H9 (cell line): ENCODE measurements around the gene SERPINE1. TPM values are rescaled to one million over a fixed set of nuclear protein-coding genes. Genes with fewer than 3 reads are reported as not detected.
A peak's percentile ranks its signal among the peaks of the same experiment; 100 is the strongest.

Experiments used
- DNase-seq: peaks from one replicate; pipeline ENCODE4 v3.0.0-alpha.2; 2017
- H2AFZ ChIP-seq: one replicate; pipeline ENCODE4 v1.6.1; 2013; ENCODE audit warnings: mild to moderate bottlenecking, low read length, control low read depth, moderate library complexity
- H2AK5ac ChIP-seq: 2 replicates; pipeline ENCODE4 v1.6.1; 2013; ENCODE audit warnings: low read length, control low read depth, mixed read lengths; ENCODE audit not compliant: insufficient read length
- H2BK120ac ChIP-seq: one replicate; pipeline ENCODE4 v1.6.1; 2013; ENCODE audit warnings: low read depth, mild to moderate bottlenecking, low read length, control low read depth, inconsistent platforms; ENCODE audit not compliant: poor library complexity, severe bottlenecking
- H2BK12ac ChIP-seq: 2 replicates; pipeline ENCODE4 v1.6.1; 2013; ENCODE audit warnings: low read length, control low read depth, mixed read lengths, low read depth; ENCODE audit not compliant: insufficient read length
- H2BK15ac ChIP-seq: 2 replicates; pipeline ENCODE4 v1.6.1; 2013; ENCODE audit warnings: low read depth, low read length, control low read depth
- H2BK20ac ChIP-seq: one replicate; pipeline ENCODE4 v1.6.1; 2013; ENCODE audit warnings: low read depth, mild to moderate bottlenecking, low read length, control low read depth, inconsistent platforms; ENCODE audit not compliant: poor library complexity, severe bottlenecking
- H2BK5ac ChIP-seq: 2 replicates; pipeline ENCODE4 v1.6.1; 2013; ENCODE audit warnings: low read length, control low read depth, mixed read lengths; ENCODE audit not compliant: insufficient read length
- H3K14ac ChIP-seq: 2 replicates; pipeline ENCODE4 v1.6.1; 2013; ENCODE audit warnings: low read length, control low read depth; ENCODE audit not compliant: insufficient read depth
- H3K18ac ChIP-seq: 2 replicates; pipeline ENCODE4 v1.6.1; 2013; ENCODE audit warnings: low read depth, mild to moderate bottlenecking, mixed read lengths, low read length, control low read depth; ENCODE audit not compliant: insufficient read length
- H3K23ac ChIP-seq: 2 replicates; pipeline ENCODE4 v1.6.1; 2013; ENCODE audit warnings: low read length, control low read depth, mixed read lengths, low read depth; ENCODE audit not compliant: insufficient read length
- H3K23me2 ChIP-seq: 2 replicates; pipeline ENCODE4 v1.6.1; 2013; ENCODE audit warnings: low read depth, mild to moderate bottlenecking, mixed read lengths, low read length, control low read depth; ENCODE audit not compliant: insufficient read length, poor library complexity, severe bottlenecking
- H3K27ac ChIP-seq: 2 replicates; pipeline ENCODE4 v1.5.1; 2013; ENCODE audit warnings: low read length, control low read depth, mixed read lengths, low read depth; ENCODE audit not compliant: insufficient read length
- H3K27me3 ChIP-seq: 2 replicates; pipeline ENCODE4 v1.6.1; 2013; ENCODE audit warnings: low read length, control low read depth, inconsistent platforms; ENCODE audit not compliant: insufficient read depth
- H3K4ac ChIP-seq: 2 replicates; pipeline ENCODE4 v1.6.1; 2013; ENCODE audit warnings: low read depth, mild to moderate bottlenecking, control low read depth, inconsistent platforms, low read length, moderate library complexity
- H3K4me1 ChIP-seq: 2 replicates; pipeline ENCODE4 v1.6.1; 2013; ENCODE audit warnings: low read length, control low read depth, inconsistent platforms; ENCODE audit not compliant: insufficient read depth
- H3K4me2 ChIP-seq: 2 replicates; pipeline ENCODE4 v1.6.1; 2013; ENCODE audit warnings: low read length, control low read depth, mixed read lengths; ENCODE audit not compliant: insufficient read length, insufficient read depth
- H3K56ac ChIP-seq: 2 replicates; pipeline ENCODE4 v1.6.1; 2013; ENCODE audit warnings: low read depth, mild to moderate bottlenecking, mixed read lengths, low read length, control low read depth; ENCODE audit not compliant: insufficient read length
- H3K79me1 ChIP-seq: 2 replicates; pipeline ENCODE4 v1.6.1; 2013; ENCODE audit warnings: low read depth, mild to moderate bottlenecking, moderate library complexity, low read length, control low read depth, inconsistent platforms; ENCODE audit not compliant: insufficient read depth, poor library complexity, severe bottlenecking
- H3K79me2 ChIP-seq: 2 replicates; pipeline ENCODE4 v1.6.1; 2013; ENCODE audit warnings: low read length, control low read depth, inconsistent platforms; ENCODE audit not compliant: insufficient read depth
- H3K9ac ChIP-seq: 2 replicates; pipeline ENCODE4 v1.6.1; 2013; ENCODE audit warnings: low read length, control low read depth, mixed read lengths; ENCODE audit not compliant: insufficient read length; ENCODE audit errors: extremely low read depth
- H3K9me3 ChIP-seq: one replicate; pipeline ENCODE4 v1.6.1; 2013; ENCODE audit warnings: low read depth, low read length, inconsistent platforms; ENCODE audit not compliant: control insufficient read depth
- H3T11ph ChIP-seq: one replicate; pipeline ENCODE4 v1.6.1; 2013; ENCODE audit warnings: mild to moderate bottlenecking, low read length, control low read depth, inconsistent platforms
- H4K20me1 ChIP-seq: one replicate; pipeline ENCODE4 v1.6.1; 2013; ENCODE audit not compliant: control insufficient read depth, insufficient read length, insufficient read depth
- H4K5ac ChIP-seq: 2 replicates; pipeline ENCODE4 v1.6.1; 2013; ENCODE audit warnings: low read depth, mild to moderate bottlenecking, mixed read lengths, low read length, control low read depth; ENCODE audit not compliant: insufficient read length
- H4K8ac ChIP-seq: replicated peaks from 2 replicates; pipeline ENCODE4 v1.6.1; 2013; ENCODE audit warnings: low read length, control low read depth, mixed read lengths, low read depth; ENCODE audit not compliant: insufficient read length
- H4K91ac ChIP-seq: 2 replicates; pipeline ENCODE4 v1.6.1; 2013; ENCODE audit warnings: low read depth, mild to moderate bottlenecking, moderate library complexity, mixed read lengths, low read length, control low read depth; ENCODE audit not compliant: insufficient read length
- H3K27ac Mint-ChIP-seq, 3 experiments: 2 replicates in 2 of 3; 3 replicates in 1 of 3; pipeline ENCODE4 v1.8.0; 2020 to 2021; ENCODE audit warnings: mixed read lengths in 3 of 3, mild to moderate bottlenecking in 1 of 3, moderate library complexity in 1 of 3
- H3K27me3 Mint-ChIP-seq: 2 replicates; pipeline ENCODE4 v1.8.0; 2021; ENCODE audit warnings: low read depth, mild to moderate bottlenecking, moderate library complexity, mixed read lengths
- H3K36me3 Mint-ChIP-seq, 3 experiments: 2 replicates in 2 of 3; 3 replicates in 1 of 3; pipeline ENCODE4 v1.8.0; 2020 to 2021; ENCODE audit warnings: low read depth in 3 of 3, mixed read lengths in 3 of 3; ENCODE audit not compliant: insufficient read depth in 1 of 3
- H3K4me1 Mint-ChIP-seq, 2 experiments: 2 replicates each; pipeline ENCODE4 v1.8.0; 2020; ENCODE audit warnings: mixed read lengths in 2 of 2
- H3K4me3 Mint-ChIP-seq, 2 experiments: 2 replicates in 1 of 2; 3 replicates in 1 of 2; pipeline ENCODE4 v1.8.0; 2020 to 2021; ENCODE audit warnings: mild to moderate bottlenecking in 2 of 2, mixed read lengths in 2 of 2, moderate library complexity in 1 of 2
- H3K9me3 Mint-ChIP-seq, 2 experiments: 2 replicates in 1 of 2; 3 replicates in 1 of 2; pipeline ENCODE4 v1.8.0; 2020; ENCODE audit warnings: mild to moderate bottlenecking in 2 of 2, mixed read lengths in 2 of 2, moderate library complexity in 1 of 2
- CTCF ChIP-seq: fragments of 200-600 bp; sonication (generic); conservative IDR thresholded peaks from 3 replicates; pipeline ENCODE4 v1.8.0; 2021; ENCODE audit warnings: antibody characterized with exemption, mild to moderate bottlenecking
- WGBS: extraction: QIAGEN DNeasy Blood & Tissue Kit; methylation state at CpG from one replicate; pipeline ENCODE4 v1.1.7; 2013; ENCODE audit warnings: missing lambda C conversion rate, low lambda C conversion rate, mixed read lengths; ENCODE audit not compliant: insufficient read length; ENCODE audit errors: extremely low coverage; 5-methylcytosine and 5-hydroxymethylcytosine counted together
- total RNA-seq: library from RNA; stranded (reverse); gene quantifications from 2 replicates; pipeline ENCODE4 v1.2.1, GENCODE V29; 2021

Gene SERPINE1
- total RNA-seq, 1 experiment from 2014 or later, result 11.5 TPM

- Histone ChIP-seq H2AK5ac (no peak overlapping the region), H3K27ac (no peak overlapping the region), H4K8ac (no peak overlapping the region), H3K4me2 (peak overlapping the region; percentile 63), H2BK12ac (no peak overlapping the region), H2AFZ (no peak overlapping the region), H3T11ph (no peak overlapping the region), H4K91ac (no peak overlapping the region), H3K23ac (no peak overlapping the region), H3K9me3 (no peaks in the 10 kb centered on the region), H3K56ac (no peak overlapping the region), H3K27me3 (peaks cover 50% of the 10 kb centered on the region), H3K4me1 (peaks cover 13% of the 10 kb centered on the region; the same call in 1 of the 2 replicates), H3K18ac (no peak overlapping the region), H2BK120ac (no peak overlapping the region), H4K5ac (no peak overlapping the region), H4K20me1 (no peaks in the 10 kb centered on the region), H2BK15ac (no peak overlapping the region), H3K9ac (no peak overlapping the region), H2BK5ac (no peak overlapping the region), H3K79me2 (no peaks in the 10 kb centered on the region), H3K14ac (no peak overlapping the region), H2BK20ac (no peak overlapping the region), H3K4ac (no peak overlapping the region), H3K79me1 (no peaks in the 10 kb centered on the region), H3K23me2 (peaks cover 55% of the 10 kb centered on the region)
- H3K27ac Mint-ChIP-seq, result no peak overlapping the region
- peaks cover 63 to 76% of the 10 kb centered on the region in 2 experiments for H3K4me1 Mint-ChIP-seq
- DNase-seq, result peak; percentile 81
- peaks cover 96% of the 10 kb centered on the region for H3K27me3 Mint-ChIP-seq
- no peaks in the 10 kb centered on the region for H3K36me3 Mint-ChIP-seq
- WGBS, result no CpG with 5 or more reads among the region's 33 CpGs
- H3K4me3 Mint-ChIP-seq, result peak overlapping the region; percentile 79 to 87
- TF ChIP-seq CTCF, result peak; percentile 90
- H3K9me3 Mint-ChIP-seq, result no peaks in the 10 kb centered on the region; a peak in 2 of 5 replicates
Observed at GRCh38 chr7:101169838-101170551, 43.1 kb downstream of the SERPINE1 start.
